IMR-90 (cell line): Measurements from ENCODE around the gene ATG5. TPM values are rescaled to one million over a fixed set of nuclear protein-coding genes. Genes with fewer than 3 reads are reported as not detected.

Experiments used
- ATAC-seq: fragments of 200-7000 bp; cut with Tn5 transposase; 2 replicates; pipeline ENCODE4 v1.9.1; 2020; ENCODE audit warnings: low read depth, mild to moderate bottlenecking, moderate library complexity
- BruUV-seq: library from RNA; stranded (reverse); fragments of 400-500 nt; replicated peaks from 2 replicates; lab custom pipeline; 2021; lab: Mats Ljungman, UMichigan
- CTCF ChIA-PET: fragments of 300-600 bp; formaldehyde crosslinking; extraction: SDS; loops from one replicate; lab custom pipeline; 2021; ENCODE audit warnings: antibody characterized with exemption; lab: Yijun Ruan, JAX
- POLR2A ChIA-PET: fragments of 300-600 bp; sonication (Branson Sonifier 250); formaldehyde crosslinking; loops from one replicate; lab custom pipeline; 2022; ENCODE audit warnings: antibody characterized with exemption; ENCODE audit not compliant: unreplicated experiment; lab: Charles Lee
- DNase-seq: peaks from one replicate; pipeline ENCODE4 v3.0.0; 2013
- H2AFZ ChIP-seq: replicated peaks from 2 replicates; pipeline ENCODE3; 2013; ENCODE audit warnings: low read length, mild to moderate bottlenecking; ENCODE audit not compliant: poor library complexity
- H2AK5ac ChIP-seq: 2 replicates; pipeline ENCODE4 v1.6.1; 2013; ENCODE audit warnings: low read depth, low read length, inconsistent platforms
- H2AK9ac ChIP-seq: replicated peaks from 2 replicates; pipeline ENCODE3; 2013; ENCODE audit warnings: mild to moderate bottlenecking, low read depth, low read length, moderate library complexity; ENCODE audit not compliant: poor library complexity
- H2BK120ac ChIP-seq: 2 replicates; pipeline ENCODE4 v1.6.1; 2013; ENCODE audit warnings: low read depth, low read length, inconsistent platforms
- H2BK15ac ChIP-seq: 3 replicates; pipeline ENCODE4 v1.6.1; 2013; ENCODE audit warnings: low read depth, low read length, inconsistent platforms
- H2BK20ac ChIP-seq: 2 replicates; pipeline ENCODE4 v1.6.1; 2013; ENCODE audit warnings: low read depth, mild to moderate bottlenecking, inconsistent platforms, low read length, moderate library complexity
- H2BK5ac ChIP-seq: 2 replicates; pipeline ENCODE4 v1.6.1; 2013; ENCODE audit warnings: mild to moderate bottlenecking, low read depth, low read length, inconsistent platforms; ENCODE audit not compliant: poor library complexity, severe bottlenecking
- H3K14ac ChIP-seq: replicated peaks from 2 replicates; pipeline ENCODE4 v1.6.1; 2013; ENCODE audit warnings: low read depth, low read length, inconsistent platforms
- H3K18ac ChIP-seq: 2 replicates; pipeline ENCODE4 v1.6.1; 2013; ENCODE audit warnings: low read depth, low read length, control low read depth
- H3K23ac ChIP-seq: 2 replicates; pipeline ENCODE4 v1.6.1; 2013; ENCODE audit warnings: low read depth, low read length, inconsistent platforms
- H3K27ac ChIP-seq: 2 replicates; pipeline ENCODE4 v1.5.1; 2013; ENCODE audit warnings: mild to moderate bottlenecking, control low read depth, low read length; ENCODE audit not compliant: insufficient read depth
- H3K27me3 ChIP-seq: 2 replicates; pipeline ENCODE4 v1.6.1; 2013; ENCODE audit warnings: low read length; ENCODE audit not compliant: control insufficient read depth, insufficient read depth
- H3K36me3 ChIP-seq: 2 replicates; pipeline ENCODE4 v1.6.1; 2013; ENCODE audit warnings: low read length, mixed read lengths; ENCODE audit not compliant: control insufficient read depth, insufficient read depth
- H3K4ac ChIP-seq: 2 replicates; pipeline ENCODE4 v1.6.1; 2013; ENCODE audit warnings: low read depth, low read length, inconsistent platforms
- H3K4me1 ChIP-seq: 2 replicates; pipeline ENCODE4 v1.6.1; 2013; ENCODE audit warnings: low read length, mixed read lengths; ENCODE audit not compliant: control insufficient read depth, insufficient read depth
- H3K4me2 ChIP-seq: 2 replicates; pipeline ENCODE4 v1.6.1; 2013; ENCODE audit warnings: low read depth, mild to moderate bottlenecking, control low read depth, low read length, moderate library complexity
- H3K4me3 ChIP-seq: 2 replicates; pipeline ENCODE4 v1.5.1; 2013; ENCODE audit warnings: low read depth, mild to moderate bottlenecking, control low read depth, low read length, moderate library complexity; ENCODE audit not compliant: insufficient read depth
- H3K56ac ChIP-seq: 2 replicates; pipeline ENCODE4 v1.6.1; 2013; ENCODE audit warnings: low read length, inconsistent platforms; ENCODE audit not compliant: insufficient read depth; ENCODE audit errors: extremely low read depth
- H3K79me1 ChIP-seq, 2 experiments: 2 replicates each; pipeline ENCODE4 v1.6.1; 2013; ENCODE audit warnings: low read length in 2 of 2, inconsistent platforms in 1 of 2, low read depth in 1 of 2
- H3K9ac ChIP-seq: 2 replicates; pipeline ENCODE4 v1.6.1; 2013; ENCODE audit warnings: low read depth, low read length, control low read depth
- H3K9me1 ChIP-seq: 2 replicates; pipeline ENCODE4 v1.6.1; 2013; ENCODE audit warnings: low read length, inconsistent platforms; ENCODE audit not compliant: insufficient read depth
- H3K9me3 ChIP-seq: 2 replicates; pipeline ENCODE4 v1.6.1; 2013; ENCODE audit warnings: low read length; ENCODE audit not compliant: control insufficient read depth, insufficient read depth
- H4K20me1 ChIP-seq: 2 replicates; pipeline ENCODE4 v1.6.1; 2013; ENCODE audit warnings: low read length, inconsistent platforms; ENCODE audit not compliant: insufficient read depth
- H4K5ac ChIP-seq: 2 replicates; pipeline ENCODE4 v1.6.1; 2013; ENCODE audit warnings: mild to moderate bottlenecking, low read depth, low read length, control low read depth
- H4K8ac ChIP-seq, 2 experiments: 2 replicates each; pipeline ENCODE4 v1.6.1; 2013; ENCODE audit warnings: low read depth in 2 of 2, low read length in 2 of 2, control low read depth in 1 of 2, inconsistent platforms in 1 of 2
- H4K91ac ChIP-seq: 2 replicates; pipeline ENCODE4 v1.6.1; 2013; ENCODE audit warnings: low read depth, low read length, inconsistent platforms; ENCODE audit not compliant: insufficient read depth
- CEBPB ChIP-seq: IDR thresholded peaks from 2 replicates; pipeline ENCODE4 v1.6.1; 2012; ENCODE audit warnings: low read depth, low read length, improper control_type of control experiment
- ELK1 ChIP-seq: fragments of 150-350 bp; IDR thresholded peaks from 2 replicates; pipeline ENCODE4 v1.6.1; 2016; ENCODE audit warnings: low read depth, mild to moderate bottlenecking, low read length, moderate library complexity, borderline replicate concordance
- MAFK ChIP-seq: IDR thresholded peaks from 2 replicates; pipeline ENCODE4 v1.6.1; 2012; ENCODE audit warnings: low read depth, low read length, improper control_type of control experiment
- MAZ ChIP-seq: IDR thresholded peaks from 2 replicates; pipeline ENCODE4 v1.6.1; 2012; ENCODE audit warnings: low read depth, mild to moderate bottlenecking, low read length, improper control_type of control experiment, moderate library complexity, borderline replicate concordance
- POLR2A ChIP-seq: IDR thresholded peaks from 2 replicates; pipeline ENCODE4 v1.6.1; 2012; ENCODE audit warnings: mild to moderate bottlenecking, low read depth, low read length
- RAD21 ChIP-seq: IDR thresholded peaks from 2 replicates; pipeline ENCODE4 v1.6.1; 2012; ENCODE audit warnings: low read length, improper control_type of control experiment
- RFX5 ChIP-seq: IDR thresholded peaks from 2 replicates; pipeline ENCODE4 v1.8.0; 2012; ENCODE audit warnings: low read depth, mild to moderate bottlenecking, low read length, moderate library complexity
- SMC3 ChIP-seq: fragments of 150-350 bp; IDR thresholded peaks from 2 replicates; pipeline ENCODE4 v1.6.1; 2016; ENCODE audit warnings: low read depth, mild to moderate bottlenecking, antibody characterized with exemption, low read length, moderate library complexity
- dilution Hi-C: fragments of 300-500 bp; cut with HindIII; formaldehyde crosslinking; loops from one replicate; pipeline ENCODE4 v1.14.3; 2018; ENCODE audit warnings: low sequenced_read_pairs; ENCODE audit not compliant: unreplicated experiment
- in situ Hi-C: fragments of 300-500 bp; cut with MboI; formaldehyde crosslinking; loops from 3 replicates; pipeline ENCODE4 v1.14.3; 2019; ENCODE audit warnings: low sequenced_read_pairs, inconsistent platforms, mixed read lengths
- intact Hi-C: fragments of 100-400 bp; cut with micrococcal nuclease; formaldehyde crosslinking; loops from 2 replicates; pipeline ENCODE4 v1.10.0; 2022
- polyA plus RNA-seq, 3 experiments: library from polyadenylated mRNA; depleted of rRNA; stranded (reverse); fragments of >200 nt; gene quantifications; 2 replicates each; pipeline ENCODE4 v1.2.3, GENCODE V29; 2012; ENCODE audit warnings: low replicate concordance in 1 of 3
- total RNA-seq: library from RNA; depleted of rRNA; stranded (reverse); fragments of >200 nt; gene quantifications from 2 replicates; pipeline ENCODE4 v1.2.3, GENCODE V29; 2012

ATG5 gene
- total and polyA plus RNA-seq, 2 of the 4 experiments (the other 2 are of a cell fraction), result 13.5 to 28.0 TPM

DNA sequence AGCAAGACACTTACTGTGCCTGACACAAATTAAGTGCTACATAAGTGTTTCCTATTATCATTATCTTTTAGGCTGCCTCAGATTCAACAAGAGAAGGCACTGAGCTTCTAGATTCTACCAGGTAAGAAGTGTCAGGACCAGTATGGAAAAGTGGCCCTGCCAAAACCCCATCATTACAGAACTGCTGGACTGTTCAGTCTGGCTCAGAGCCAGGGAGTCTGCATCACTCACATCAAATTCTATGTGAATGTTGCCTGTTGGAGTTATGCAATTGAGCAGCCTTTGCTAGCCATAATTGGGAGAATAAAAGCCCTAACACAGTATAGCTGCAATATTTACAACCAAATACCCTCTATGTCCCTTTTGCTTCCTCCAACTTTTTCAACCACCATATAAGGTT, 70.9 kb downstream of the ATG5 start:
- POLR2A ChIA-PET, result no interaction called here
- no peak overlapping the region for H4K91ac ChIP-seq
- no peak overlapping the region for H3K4me2 ChIP-seq
- no TSS peak for BruUV-seq
- TF ChIP-seq ELK1, result no peak
- TF ChIP-seq SMC3, result no peak
- peak; percentile 94 for TF ChIP-seq CEBPB
- TF ChIP-seq POLR2A, result no peak
- TF ChIP-seq RAD21, result no peak
- TF ChIP-seq RFX5, result no peak
- no peak for TF ChIP-seq MAZ
- TF ChIP-seq MAFK, result no peak
- no peak overlapping the region for H2BK120ac ChIP-seq
- DNase-seq (peak; percentile 70), ATAC-seq (no peak)
- no peaks in the 10 kb centered on the region for H3K27me3 ChIP-seq
- no peak overlapping the region for H3K9ac ChIP-seq
- dilution Hi-C loops (no loop called here), in situ Hi-C loops (no loop called here), intact Hi-C loops (no loop called here)
- no peak overlapping the region for H3K27ac ChIP-seq
- no peak overlapping the region for H3K18ac ChIP-seq
- CTCF ChIA-PET, result no interaction called here
- no peak overlapping the region for H2AK9ac ChIP-seq
- no peaks in the 10 kb centered on the region for H3K36me3 ChIP-seq
- peaks cover 5% of the 10 kb centered on the region for H3K9me1 ChIP-seq
- H2AK5ac ChIP-seq, result no peak overlapping the region
- no peak overlapping the region for H3K4ac ChIP-seq
- H3K56ac ChIP-seq, result no peak overlapping the region
- H4K20me1 ChIP-seq, result peaks cover 13% of the 10 kb centered on the region; the same call in 1 of the 2 replicates
- no peak overlapping the region for H2BK5ac ChIP-seq
- no peak overlapping the region for H3K4me3 ChIP-seq
- no peak overlapping the region for H2AFZ ChIP-seq
- peaks cover 7 to 48% of the 10 kb centered on the region in 2 experiments; a peak in 3 of 4 replicates for H3K79me1 ChIP-seq
- no peaks in the 10 kb centered on the region for H3K9me3 ChIP-seq
- no peak overlapping the region for H2BK20ac ChIP-seq
- H3K23ac ChIP-seq, result no peak overlapping the region
- no peak overlapping the region for H4K5ac ChIP-seq
- H3K4me1 ChIP-seq, result peaks cover 13% of the 10 kb centered on the region
- H3K14ac ChIP-seq, result no peak overlapping the region
- H2BK15ac ChIP-seq, result no peak overlapping the region
- no peak overlapping the region for H4K8ac ChIP-seq
